A549 treated with GW870086 at 1 μM for 4 hours (cell line): Measurements from ENCODE around the gene SCGB1D1. TPM values are rescaled to one million over a fixed set of nuclear protein-coding genes. Genes with fewer than 3 reads are reported as not detected.

Experiments used
- total RNA-seq: library from RNA; stranded (reverse); fragments of 200-300 nt; extraction: Qiagen RNA extraction; gene quantifications from 5 replicates; pipeline ENCODE4 v1.2.3, GENCODE V29; 2022; ENCODE audit warnings: low read depth

SCGB1D1 gene
- total RNA-seq: not detected in 5 replicates

GRCh38 chr11:62190011-62190410 is at the start of gene SCGB1D1:
Gene SCGB1D1 (plus strand): TSS chr11:62190216. CDS start chr11:62190285, 69 bp downstream.

GRCh38 chr11:62242021-62242420 is 52.0 kb downstream of the SCGB1D1 start, which contains the start of gene SCGB1D2:
Gene SCGB1D2 (plus strand): TSS chr11:62242239. CDS start chr11:62242308, 69 bp downstream.

Other genes with a start within 250 kb of the SCGB1D1 start
- gene BEST1, start 239.9 kb upstream of the SCGB1D1 start, total RNA-seq: 2.4 to 5.4 TPM (median 2.9 TPM) in 5 replicates
- gene FTH1, start 222.6 kb upstream of the SCGB1D1 start, total RNA-seq: 10,289 to 19,481 TPM (median 16,743 TPM) in 5 replicates
- gene INCENP, start 66.2 kb upstream of the SCGB1D1 start, total RNA-seq: 47.9 to 58.5 TPM (median 49.7 TPM) in 5 replicates
- not detected in 5 replicates for gene SCGB2A1, start 18.5 kb downstream of the SCGB1D1 start, total RNA-seq
- not detected in 5 replicates for gene SCGB1D2, start 52.0 kb downstream of the SCGB1D1 start, total RNA-seq
- not detected in 5 replicates for gene SCGB2A2, start 79.9 kb downstream of the SCGB1D1 start, total RNA-seq
- not detected in 5 replicates for gene SCGB1D4, start 108.9 kb downstream of the SCGB1D1 start, total RNA-seq
- gene ASRGL1, start 147.2 kb downstream of the SCGB1D1 start, total RNA-seq: 10.2 to 14.3 TPM (median 13.9 TPM) in 5 replicates
- gene SCGB1A1, start 228.8 kb downstream of the SCGB1D1 start, total RNA-seq: 0.40 TPM in 1 of 5 replicates, not detected in the others